ENCODE data around the gene CFAP74. TPM values are rescaled to one million over a fixed set of nuclear protein-coding genes. Genes with fewer than 3 reads are reported as not detected.

CFAP74 gene
- total and polyA plus RNA-seq, 2 of the 13 experiments (the other 11 are each of a cell fraction or from before 2014, with no cell fraction given), result 0.27 to 0.62 TPM

DNA sequence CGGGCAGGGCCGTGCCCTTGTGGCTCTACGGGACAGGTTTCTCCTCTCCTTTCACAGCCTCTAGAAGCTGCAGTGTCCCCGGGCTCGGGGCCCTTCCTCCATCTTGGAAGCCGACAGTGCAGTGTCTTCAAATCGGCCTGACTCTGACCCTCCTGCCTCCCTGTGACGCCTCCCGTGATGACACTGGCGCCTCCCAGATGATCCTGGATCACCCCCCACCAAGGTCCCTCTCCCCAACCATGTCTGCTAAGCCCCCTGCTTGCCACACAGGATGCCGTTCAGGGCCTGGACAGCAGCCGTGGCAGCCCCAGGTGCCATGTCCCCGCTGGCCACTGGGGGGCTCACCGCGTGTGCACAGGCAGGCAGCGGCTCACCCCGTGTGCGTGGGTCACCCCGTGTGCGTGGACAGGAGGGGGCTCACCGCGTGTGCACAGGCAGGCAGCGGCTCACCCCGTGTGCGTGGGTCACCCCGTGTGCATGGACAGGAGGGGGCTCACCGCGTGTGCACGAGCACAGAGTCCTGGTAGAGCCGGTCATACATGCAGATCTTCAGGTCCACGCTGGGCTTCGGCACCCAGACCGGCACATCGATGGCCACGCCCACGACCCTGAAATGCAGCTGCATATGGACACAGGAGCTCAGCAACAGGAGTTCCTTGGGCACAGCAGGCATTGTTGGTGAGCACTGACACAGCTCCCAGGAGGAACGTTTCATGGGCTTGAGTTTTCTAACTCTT, 59.6 kb downstream of the CFAP74 start (continued):
- TF ChIP-seq NFKB2 (CRISPR knock-in tag; IDR thresholded peaks at IDR 0.05; ENCODE audit: borderline replicate concordance), result no peak; the same call in 1 of the 2 replicates
- peak; percentile 71 for TF ChIP-seq POGZ (CRISPR knock-in tag; IDR thresholded peaks at IDR 0.05)
- no peak for TF ChIP-seq POLR2G (IDR thresholded peaks at IDR 0.05; ENCODE audit: low read depth, low read length)
- peak; percentile 68; the same call in 1 of the 2 replicates for TF ChIP-seq ZMYM3 (CRISPR knock-in tag; IDR thresholded peaks at IDR 0.05)
- TF ChIP-seq MIXL1 (CRISPR knock-in tag; IDR thresholded peaks at IDR 0.05), result no peak
- TF ChIP-seq, protein P1, sequence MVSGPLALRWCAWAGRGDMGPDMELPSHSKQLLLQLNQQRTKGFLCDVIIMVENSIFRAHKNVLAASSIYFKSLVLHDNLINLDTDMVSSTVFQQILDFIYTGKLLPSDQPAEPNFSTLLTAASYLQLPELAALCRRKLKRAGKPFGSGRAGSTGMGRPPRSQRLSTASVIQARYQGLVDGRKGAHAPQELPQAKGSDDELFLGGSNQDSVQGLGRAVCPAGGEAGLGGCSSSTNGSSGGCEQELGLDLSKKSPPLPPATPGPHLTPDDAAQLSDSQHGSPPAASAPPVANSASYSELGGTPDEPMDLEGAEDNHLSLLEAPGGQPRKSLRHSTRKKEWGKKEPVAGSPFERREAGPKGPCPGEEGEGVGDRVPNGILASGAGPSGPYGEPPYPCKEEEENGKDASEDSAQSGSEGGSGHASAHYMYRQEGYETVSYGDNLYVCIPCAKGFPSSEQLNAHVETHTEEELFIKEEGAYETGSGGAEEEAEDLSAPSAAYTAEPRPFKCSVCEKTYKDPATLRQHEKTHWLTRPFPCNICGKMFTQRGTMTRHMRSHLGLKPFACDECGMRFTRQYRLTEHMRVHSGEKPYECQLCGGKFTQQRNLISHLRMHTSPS (CRISPR knock-in tag; IDR thresholded peaks at IDR 0.05; ENCODE audit: low read depth), result 0 out of 2 replicates have a peak, but pooled peaks have one; percentile 39
- no peak for TF ChIP-seq CENPX (CRISPR knock-in tag; IDR thresholded peaks at IDR 0.05)
- TF ChIP-seq KAT8 (CRISPR knock-in tag; IDR thresholded peaks at IDR 0.05), result peak; percentile 49
- TF ChIP-seq, protein P2, sequence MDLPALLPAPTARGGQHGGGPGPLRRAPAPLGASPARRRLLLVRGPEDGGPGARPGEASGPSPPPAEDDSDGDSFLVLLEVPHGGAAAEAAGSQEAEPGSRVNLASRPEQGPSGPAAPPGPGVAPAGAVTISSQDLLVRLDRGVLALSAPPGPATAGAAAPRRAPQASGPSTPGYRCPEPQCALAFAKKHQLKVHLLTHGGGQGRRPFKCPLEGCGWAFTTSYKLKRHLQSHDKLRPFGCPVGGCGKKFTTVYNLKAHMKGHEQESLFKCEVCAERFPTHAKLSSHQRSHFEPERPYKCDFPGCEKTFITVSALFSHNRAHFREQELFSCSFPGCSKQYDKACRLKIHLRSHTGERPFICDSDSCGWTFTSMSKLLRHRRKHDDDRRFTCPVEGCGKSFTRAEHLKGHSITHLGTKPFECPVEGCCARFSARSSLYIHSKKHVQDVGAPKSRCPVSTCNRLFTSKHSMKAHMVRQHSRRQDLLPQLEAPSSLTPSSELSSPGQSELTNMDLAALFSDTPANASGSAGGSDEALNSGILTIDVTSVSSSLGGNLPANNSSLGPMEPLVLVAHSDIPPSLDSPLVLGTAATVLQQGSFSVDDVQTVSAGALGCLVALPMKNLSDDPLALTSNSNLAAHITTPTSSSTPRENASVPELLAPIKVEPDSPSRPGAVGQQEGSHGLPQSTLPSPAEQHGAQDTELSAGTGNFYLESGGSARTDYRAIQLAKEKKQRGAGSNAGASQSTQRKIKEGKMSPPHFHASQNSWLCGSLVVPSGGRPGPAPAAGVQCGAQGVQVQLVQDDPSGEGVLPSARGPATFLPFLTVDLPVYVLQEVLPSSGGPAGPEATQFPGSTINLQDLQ (CRISPR knock-in tag; IDR thresholded peaks at IDR 0.05), result no peak
- TF ChIP-seq ZNF382 (CRISPR knock-in tag; IDR thresholded peaks at IDR 0.05; ENCODE audit: borderline replicate concordance), result no peak
- TF ChIP-seq, protein P3, sequence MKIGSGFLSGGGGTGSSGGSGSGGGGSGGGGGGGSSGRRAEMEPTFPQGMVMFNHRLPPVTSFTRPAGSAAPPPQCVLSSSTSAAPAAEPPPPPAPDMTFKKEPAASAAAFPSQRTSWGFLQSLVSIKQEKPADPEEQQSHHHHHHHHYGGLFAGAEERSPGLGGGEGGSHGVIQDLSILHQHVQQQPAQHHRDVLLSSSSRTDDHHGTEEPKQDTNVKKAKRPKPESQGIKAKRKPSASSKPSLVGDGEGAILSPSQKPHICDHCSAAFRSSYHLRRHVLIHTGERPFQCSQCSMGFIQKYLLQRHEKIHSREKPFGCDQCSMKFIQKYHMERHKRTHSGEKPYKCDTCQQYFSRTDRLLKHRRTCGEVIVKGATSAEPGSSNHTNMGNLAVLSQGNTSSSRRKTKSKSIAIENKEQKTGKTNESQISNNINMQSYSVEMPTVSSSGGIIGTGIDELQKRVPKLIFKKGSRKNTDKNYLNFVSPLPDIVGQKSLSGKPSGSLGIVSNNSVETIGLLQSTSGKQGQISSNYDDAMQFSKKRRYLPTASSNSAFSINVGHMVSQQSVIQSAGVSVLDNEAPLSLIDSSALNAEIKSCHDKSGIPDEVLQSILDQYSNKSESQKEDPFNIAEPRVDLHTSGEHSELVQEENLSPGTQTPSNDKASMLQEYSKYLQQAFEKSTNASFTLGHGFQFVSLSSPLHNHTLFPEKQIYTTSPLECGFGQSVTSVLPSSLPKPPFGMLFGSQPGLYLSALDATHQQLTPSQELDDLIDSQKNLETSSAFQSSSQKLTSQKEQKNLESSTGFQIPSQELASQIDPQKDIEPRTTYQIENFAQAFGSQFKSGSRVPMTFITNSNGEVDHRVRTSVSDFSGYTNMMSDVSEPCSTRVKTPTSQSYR (CRISPR knock-in tag; IDR thresholded peaks at IDR 0.05; ENCODE audit: borderline replicate concordance), result no peak
- no peak for TF ChIP-seq ZNF350 (CRISPR knock-in tag; IDR thresholded peaks at IDR 0.05; ENCODE audit: borderline replicate concordance, low read depth)
- TF ChIP-seq MEIS1 (CRISPR knock-in tag; IDR thresholded peaks at IDR 0.05; ENCODE audit: borderline replicate concordance), result no peak
- TF ChIP-seq, protein P4, sequence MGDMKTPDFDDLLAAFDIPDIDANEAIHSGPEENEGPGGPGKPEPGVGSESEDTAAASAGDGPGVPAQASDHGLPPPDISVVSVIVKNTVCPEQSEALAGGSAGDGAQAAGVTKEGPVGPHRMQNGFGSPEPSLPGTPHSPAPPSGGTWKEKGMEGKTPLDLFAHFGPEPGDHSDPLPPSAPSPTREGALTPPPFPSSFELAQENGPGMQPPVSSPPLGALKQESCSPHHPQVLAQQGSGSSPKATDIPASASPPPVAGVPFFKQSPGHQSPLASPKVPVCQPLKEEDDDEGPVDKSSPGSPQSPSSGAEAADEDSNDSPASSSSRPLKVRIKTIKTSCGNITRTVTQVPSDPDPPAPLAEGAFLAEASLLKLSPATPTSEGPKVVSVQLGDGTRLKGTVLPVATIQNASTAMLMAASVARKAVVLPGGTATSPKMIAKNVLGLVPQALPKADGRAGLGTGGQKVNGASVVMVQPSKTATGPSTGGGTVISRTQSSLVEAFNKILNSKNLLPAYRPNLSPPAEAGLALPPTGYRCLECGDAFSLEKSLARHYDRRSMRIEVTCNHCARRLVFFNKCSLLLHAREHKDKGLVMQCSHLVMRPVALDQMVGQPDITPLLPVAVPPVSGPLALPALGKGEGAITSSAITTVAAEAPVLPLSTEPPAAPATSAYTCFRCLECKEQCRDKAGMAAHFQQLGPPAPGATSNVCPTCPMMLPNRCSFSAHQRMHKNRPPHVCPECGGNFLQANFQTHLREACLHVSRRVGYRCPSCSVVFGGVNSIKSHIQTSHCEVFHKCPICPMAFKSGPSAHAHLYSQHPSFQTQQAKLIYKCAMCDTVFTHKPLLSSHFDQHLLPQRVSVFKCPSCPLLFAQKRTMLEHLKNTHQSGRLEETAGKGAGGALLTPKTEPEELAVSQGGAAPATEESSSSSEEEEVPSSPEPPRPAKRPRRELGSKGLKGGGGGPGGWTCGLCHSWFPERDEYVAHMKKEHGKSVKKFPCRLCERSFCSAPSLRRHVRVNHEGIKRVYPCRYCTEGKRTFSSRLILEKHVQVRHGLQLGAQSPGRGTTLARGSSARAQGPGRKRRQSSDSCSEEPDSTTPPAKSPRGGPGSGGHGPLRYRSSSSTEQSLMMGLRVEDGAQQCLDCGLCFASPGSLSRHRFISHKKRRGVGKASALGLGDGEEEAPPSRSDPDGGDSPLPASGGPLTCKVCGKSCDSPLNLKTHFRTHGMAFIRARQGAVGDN (CRISPR knock-in tag; IDR thresholded peaks at IDR 0.05), result peak; percentile 89
- TF ChIP-seq, protein P5, sequence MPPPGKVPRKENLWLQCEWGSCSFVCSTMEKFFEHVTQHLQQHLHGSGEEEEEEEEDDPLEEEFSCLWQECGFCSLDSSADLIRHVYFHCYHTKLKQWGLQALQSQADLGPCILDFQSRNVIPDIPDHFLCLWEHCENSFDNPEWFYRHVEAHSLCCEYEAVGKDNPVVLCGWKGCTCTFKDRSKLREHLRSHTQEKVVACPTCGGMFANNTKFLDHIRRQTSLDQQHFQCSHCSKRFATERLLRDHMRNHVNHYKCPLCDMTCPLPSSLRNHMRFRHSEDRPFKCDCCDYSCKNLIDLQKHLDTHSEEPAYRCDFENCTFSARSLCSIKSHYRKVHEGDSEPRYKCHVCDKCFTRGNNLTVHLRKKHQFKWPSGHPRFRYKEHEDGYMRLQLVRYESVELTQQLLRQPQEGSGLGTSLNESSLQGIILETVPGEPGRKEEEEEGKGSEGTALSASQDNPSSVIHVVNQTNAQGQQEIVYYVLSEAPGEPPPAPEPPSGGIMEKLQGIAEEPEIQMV (CRISPR knock-in tag; IDR thresholded peaks at IDR 0.05; ENCODE audit: low read depth), result peak; percentile 49; the same call in 1 of the 2 replicates

All from HepG2 (cell line).